PC-9 (cell line): ENCODE measurements around the gene IAH1. TPM values are rescaled to one million over a fixed set of nuclear protein-coding genes. Genes with fewer than 3 reads are reported as not detected.

Experiments used
- BruUV-seq: library from RNA; stranded (reverse); fragments of 400-500 nt; replicated peaks from 2 replicates; lab custom pipeline; 2021; lab: Mats Ljungman, UMichigan
- CTCF ChIA-PET: fragments of 300-600 bp; sonication (Branson Sonifier 250); formaldehyde crosslinking; loops from one replicate; lab custom pipeline; 2022; ENCODE audit warnings: antibody characterized with exemption; lab: Charles Lee
- POLR2A ChIA-PET: fragments of 300-600 bp; sonication (Branson Sonifier 250); formaldehyde crosslinking; loops from one replicate; lab custom pipeline; 2022; ENCODE audit warnings: antibody characterized with exemption; ENCODE audit not compliant: unreplicated experiment; lab: Charles Lee
- DNase-seq, 2 experiments: peaks; one replicate each; pipeline versions ENCODE4 v3.0.0 to v3.0.0-alpha.2; 2015 to 2022; ENCODE audit warnings: mixed read lengths in 1 of 2
- H2AFZ ChIP-seq: fragments of 200-600 bp; sonication (generic); 2 replicates; pipeline ENCODE4 v1.8.1; 2017; ENCODE audit warnings: antibody characterized with exemption
- H3F3A ChIP-seq: fragments of 200-600 bp; sonication (generic); 2 replicates; pipeline ENCODE4 v1.8.1; 2017; ENCODE audit warnings: antibody characterized with exemption, mild to moderate bottlenecking, low read depth; ENCODE audit not compliant: insufficient read depth
- H3K27ac ChIP-seq: fragments of 200-600 bp; sonication (generic); 2 replicates; pipeline ENCODE4 v1.6.1; 2016; ENCODE audit warnings: mixed run types
- H3K27me3 ChIP-seq: fragments of 200-600 bp; sonication (generic); 2 replicates; pipeline ENCODE4 v1.6.1; 2016; ENCODE audit warnings: low read depth, mixed run types; ENCODE audit not compliant: insufficient read depth
- H3K36me3 ChIP-seq: fragments of 200-600 bp; sonication (generic); 2 replicates; pipeline ENCODE4 v1.6.1; 2016; ENCODE audit warnings: low read depth, mixed run types
- H3K4me1 ChIP-seq: fragments of 200-600 bp; sonication (generic); replicated peaks from 2 replicates; pipeline ENCODE4 v1.6.1; 2016; ENCODE audit warnings: mixed run types; ENCODE audit not compliant: insufficient read depth
- H3K4me2 ChIP-seq: fragments of 200-600 bp; sonication (generic); 2 replicates; pipeline ENCODE4 v1.6.1; 2017; ENCODE audit warnings: mixed run types
- H3K4me3 ChIP-seq: fragments of 200-600 bp; sonication (generic); 2 replicates; pipeline ENCODE4 v1.6.1; 2016; ENCODE audit warnings: mixed run types
- H3K79me2 ChIP-seq: fragments of 200-600 bp; sonication (generic); 2 replicates; pipeline ENCODE4 v1.6.1; 2017; ENCODE audit warnings: low read depth, mixed run types
- H3K9me2 ChIP-seq: fragments of 200-600 bp; sonication (generic); 2 replicates; pipeline ENCODE4 v1.8.1; 2017; ENCODE audit warnings: mild to moderate bottlenecking; ENCODE audit not compliant: insufficient read depth
- H3K9me3 ChIP-seq: fragments of 200-600 bp; sonication (generic); 2 replicates; pipeline ENCODE4 v1.8.1; 2016; ENCODE audit warnings: low read depth; ENCODE audit not compliant: insufficient read depth
- H4K20me1 ChIP-seq: fragments of 200-600 bp; sonication (generic); 2 replicates; pipeline ENCODE4 v1.8.1; 2017; ENCODE audit not compliant: insufficient read depth
- EZH2 ChIP-seq: fragments of 200-600 bp; sonication (generic); IDR thresholded peaks from 2 replicates; pipeline ENCODE4 v1.8.0; 2017; ENCODE audit warnings: antibody characterized with exemption, low read depth
- intact Hi-C: fragments of 100-400 bp; cut with micrococcal nuclease; formaldehyde crosslinking; loops from one replicate; pipeline ENCODE4 v1.10.0; 2022; ENCODE audit not compliant: unreplicated experiment
- total RNA-seq: library from RNA; stranded (reverse); gene quantifications from 2 replicates; pipeline ENCODE4 v1.2.3, GENCODE V29; 2021
- TF ChIP-seq, protein P1 (sequence below): fragments of 200-600 bp; sonication (generic); conservative IDR thresholded peaks from 2 replicates; pipeline ENCODE4 v1.6.1; 2017; ENCODE audit warnings: mixed run types, antibody characterized with exemption, mild to moderate bottlenecking, moderate library complexity

Gene IAH1
- total RNA-seq, 1 experiment from 2014 or later = 37.3 TPM

DNA sequence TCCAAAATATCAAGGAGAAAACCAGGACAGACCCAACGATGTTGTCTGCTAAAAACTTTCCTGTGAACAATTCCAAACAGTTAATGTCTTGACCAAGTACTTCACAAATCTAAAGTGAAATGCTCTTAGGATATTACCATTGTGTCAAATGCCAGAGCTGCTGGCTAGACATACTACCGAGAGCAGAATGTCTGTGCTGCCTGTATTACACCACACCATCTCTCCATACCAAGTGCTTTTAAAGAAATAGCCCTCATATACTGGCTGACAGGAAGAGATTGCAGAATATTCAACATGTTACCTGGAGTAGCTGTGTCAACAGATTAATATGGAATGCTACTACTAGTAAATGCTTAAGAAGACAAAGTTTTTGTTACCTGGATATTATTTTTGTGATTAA lies 18.6 kb downstream of the IAH1 start:
- Histone ChIP-seq H3K36me3 (peaks cover 64% of the 10 kb centered on the region), H3F3A (peaks cover 42% of the 10 kb centered on the region; the same call in 1 of the 2 replicates), H3K27ac (no peak overlapping the region), H3K9me3 (no peaks in the 10 kb centered on the region), H2AFZ (no peak overlapping the region), H3K4me1 (no peaks in the 10 kb centered on the region), H3K9me2 (no peaks in the 10 kb centered on the region), H4K20me1 (peaks cover 15% of the 10 kb centered on the region), H3K27me3 (no peaks in the 10 kb centered on the region), H3K4me2 (no peak overlapping the region), H3K79me2 (no peaks in the 10 kb centered on the region), H3K4me3 (no peak overlapping the region)
- DNase-seq = no peak
- CTCF ChIA-PET = no interaction called here
- intact Hi-C loops = no loop called here
- BruUV-seq = no TSS peak
- POLR2A ChIA-PET = no interaction called here
- no peak for TF ChIP-seq EZH2
- TF ChIP-seq, protein P1, sequence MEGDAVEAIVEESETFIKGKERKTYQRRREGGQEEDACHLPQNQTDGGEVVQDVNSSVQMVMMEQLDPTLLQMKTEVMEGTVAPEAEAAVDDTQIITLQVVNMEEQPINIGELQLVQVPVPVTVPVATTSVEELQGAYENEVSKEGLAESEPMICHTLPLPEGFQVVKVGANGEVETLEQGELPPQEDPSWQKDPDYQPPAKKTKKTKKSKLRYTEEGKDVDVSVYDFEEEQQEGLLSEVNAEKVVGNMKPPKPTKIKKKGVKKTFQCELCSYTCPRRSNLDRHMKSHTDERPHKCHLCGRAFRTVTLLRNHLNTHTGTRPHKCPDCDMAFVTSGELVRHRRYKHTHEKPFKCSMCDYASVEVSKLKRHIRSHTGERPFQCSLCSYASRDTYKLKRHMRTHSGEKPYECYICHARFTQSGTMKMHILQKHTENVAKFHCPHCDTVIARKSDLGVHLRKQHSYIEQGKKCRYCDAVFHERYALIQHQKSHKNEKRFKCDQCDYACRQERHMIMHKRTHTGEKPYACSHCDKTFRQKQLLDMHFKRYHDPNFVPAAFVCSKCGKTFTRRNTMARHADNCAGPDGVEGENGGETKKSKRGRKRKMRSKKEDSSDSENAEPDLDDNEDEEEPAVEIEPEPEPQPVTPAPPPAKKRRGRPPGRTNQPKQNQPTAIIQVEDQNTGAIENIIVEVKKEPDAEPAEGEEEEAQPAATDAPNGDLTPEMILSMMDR = no peak

DNA sequence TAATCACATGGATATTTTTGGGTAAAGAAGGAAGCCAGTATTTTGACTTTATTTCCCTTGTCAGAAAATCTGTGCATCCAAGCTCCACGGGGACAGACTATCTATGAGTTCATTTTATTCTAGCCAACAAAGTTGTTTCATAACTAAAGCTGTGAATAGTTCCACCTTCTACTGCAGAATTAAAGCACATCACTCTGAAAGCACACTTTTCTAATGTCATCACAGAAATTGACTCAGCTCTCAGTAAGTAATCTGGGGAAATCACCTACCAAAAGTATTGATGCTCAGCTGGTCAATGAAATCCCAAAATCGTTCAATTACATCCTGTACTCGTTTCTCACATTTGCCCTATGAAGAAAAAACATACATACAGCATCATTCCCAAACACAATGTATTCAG lies 19.1 kb downstream of the IAH1 start:
- DNase-seq = no peak
- peaks cover 60% of the 10 kb centered on the region for H3K36me3 ChIP-seq

DNA sequence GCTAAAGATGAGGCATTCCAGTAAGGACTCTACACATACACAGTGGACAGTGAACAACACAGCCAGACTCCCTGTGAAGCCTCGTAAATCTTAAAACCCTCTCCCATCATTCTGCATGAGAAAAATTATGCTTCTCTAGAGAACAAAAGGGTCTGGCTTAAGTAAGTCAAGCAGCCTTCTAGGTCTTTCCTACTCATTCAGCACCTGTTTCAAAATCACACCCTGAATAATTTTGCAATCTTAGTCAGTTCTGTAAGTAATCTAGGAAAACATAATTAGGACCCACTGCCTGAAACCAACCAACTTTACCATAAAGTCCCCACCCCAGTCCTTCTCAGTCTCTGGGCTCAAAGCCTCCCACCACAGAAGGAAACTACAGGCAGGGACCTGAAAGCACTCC lies 19.7 kb downstream of the IAH1 start:
- CTCF ChIA-PET = no interaction called here
- no TSS peak for BruUV-seq
- Histone ChIP-seq H4K20me1 (peaks cover 20% of the 10 kb centered on the region), H3K27ac (no peak overlapping the region), H3K4me3 (no peak overlapping the region), H3K36me3 (peaks cover 61% of the 10 kb centered on the region), H3F3A (peaks cover 53% of the 10 kb centered on the region; the same call in 1 of the 2 replicates), H3K4me2 (no peak overlapping the region), H3K79me2 (no peaks in the 10 kb centered on the region), H3K9me2 (no peaks in the 10 kb centered on the region), H3K9me3 (no peaks in the 10 kb centered on the region), H3K27me3 (no peaks in the 10 kb centered on the region), H2AFZ (no peak overlapping the region), H3K4me1 (no peaks in the 10 kb centered on the region)
- intact Hi-C loops = no loop called here
- DNase-seq = no peak
- TF ChIP-seq, protein P1 = no peak
- POLR2A ChIA-PET = no interaction called here

More for the DNA sequence above, 19.1 kb downstream of the IAH1 start:
- BruUV-seq = no TSS peak
- H3K27ac ChIP-seq = no peak overlapping the region
- H3K4me2 ChIP-seq = no peak overlapping the region
- ChIA-PET POLR2A (no interaction called here), CTCF (no interaction called here)
- no peak for TF ChIP-seq EZH2
- TF ChIP-seq, protein P1 = no peak
- no peaks in the 10 kb centered on the region for H3K9me2 ChIP-seq
- H3F3A ChIP-seq = peaks cover 48% of the 10 kb centered on the region; the same call in 1 of the 2 replicates
- no peaks in the 10 kb centered on the region for H3K27me3 ChIP-seq
- intact Hi-C loops = no loop called here
- no peaks in the 10 kb centered on the region for H3K9me3 ChIP-seq
- no peak overlapping the region for H2AFZ ChIP-seq
- no peak overlapping the region for H3K4me3 ChIP-seq
- H4K20me1 ChIP-seq = peaks cover 20% of the 10 kb centered on the region
- no peaks in the 10 kb centered on the region for H3K4me1 ChIP-seq
- no peaks in the 10 kb centered on the region for H3K79me2 ChIP-seq
